Skeletal muscle tissue (tissue), 4 donors: Measurements from ENCODE around the gene RAB4A. TPM values are rescaled to one million over a fixed set of nuclear protein-coding genes. Genes with fewer than 3 reads are reported as not detected.

ENCODE experiments used
- H3K27ac ChIP-seq: one replicate; pipeline ENCODE4 v1.7.0; 2013; ENCODE audit warnings: mild to moderate bottlenecking, low read depth, low read length, inconsistent platforms
- H3K27me3 ChIP-seq, 3 donors: one replicate each; pipeline ENCODE4 v1.7.0; 2013; ENCODE audit warnings: low read length in 3 of 3; ENCODE audit not compliant: control insufficient read depth in 3 of 3, insufficient read depth in 3 of 3
- H3K36me3 ChIP-seq, 3 donors: one replicate each; pipeline ENCODE4 v1.7.0; 2013; ENCODE audit warnings: low read length in 3 of 3; ENCODE audit not compliant: control insufficient read depth in 3 of 3, insufficient read depth in 3 of 3
- H3K4me1 ChIP-seq, 3 donors: one replicate each; pipeline ENCODE4 v1.7.0; 2013; ENCODE audit warnings: low read length in 3 of 3, mild to moderate bottlenecking in 3 of 3; ENCODE audit not compliant: control insufficient read depth in 3 of 3, insufficient read depth in 3 of 3
- H3K4me3 ChIP-seq, 3 donors: one replicate each; pipeline ENCODE4 v1.7.0; 2013; ENCODE audit warnings: low read length in 3 of 3
- H3K9ac ChIP-seq, 3 donors: one replicate each; pipeline ENCODE4 v1.7.0; 2013; ENCODE audit warnings: low read length in 3 of 3, mild to moderate bottlenecking in 3 of 3, moderate library complexity in 2 of 3, low read depth in 1 of 3
- H3K9me3 ChIP-seq, 3 donors: one replicate each; pipeline ENCODE4 v1.7.0; 2013; ENCODE audit warnings: low read length in 3 of 3; ENCODE audit not compliant: control insufficient read depth in 3 of 3
- total RNA-seq: library from RNA; depleted of rRNA; stranded (reverse); fragments of >200 nt; gene quantifications from one replicate; pipeline ENCODE4 v1.2.3, GENCODE V29; 2014
- donor health status: Osteomylitis.

RAB4A gene
- total RNA-seq, 1 donor from 2014 or later, result 25.1 TPM

DNA sequence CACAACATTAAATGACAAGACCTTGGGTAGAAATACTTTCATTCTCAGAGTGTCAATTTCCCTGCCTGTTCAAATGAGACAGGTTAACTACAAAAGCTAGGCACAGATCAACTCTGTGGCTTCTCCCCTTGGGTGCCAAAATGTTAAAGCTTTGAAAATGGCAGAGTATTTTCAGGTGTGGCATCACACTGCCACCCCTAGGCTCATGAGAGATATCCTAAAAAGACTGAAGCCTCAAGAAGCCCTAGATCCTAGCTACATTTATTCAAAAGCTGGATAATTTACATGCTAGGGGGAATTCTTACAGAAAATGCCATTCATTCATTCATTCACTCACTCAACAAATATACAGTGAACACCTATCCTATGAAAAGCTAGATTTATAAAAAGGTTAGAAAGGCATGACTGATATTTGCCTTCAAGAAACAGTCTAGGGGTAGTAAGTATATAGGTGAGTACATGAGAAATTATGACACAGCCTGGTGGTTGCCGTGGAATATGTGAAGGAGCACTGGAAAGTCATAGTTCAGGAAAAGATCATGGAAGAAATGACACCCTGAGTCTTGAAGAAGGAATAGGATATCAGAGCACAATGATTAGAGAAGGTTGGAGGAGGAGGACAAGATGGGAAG, 15.9 kb upstream of the RAB4A start:
- H3K9ac ChIP-seq, result peak overlapping the region in 1 of 3 donors; percentile 16
- no peaks in the 10 kb centered on the region for H3K27me3 ChIP-seq
- H3K27ac ChIP-seq, result no peak overlapping the region
- H3K4me1 ChIP-seq, result peaks cover 0 to 5% (median 2%) of the 10 kb centered on the region in 3 donors
- no peak overlapping the region for H3K4me3 ChIP-seq
- no peaks in the 10 kb centered on the region for H3K9me3 ChIP-seq
- H3K36me3 ChIP-seq, result no peaks in the 10 kb centered on the region

DNA sequence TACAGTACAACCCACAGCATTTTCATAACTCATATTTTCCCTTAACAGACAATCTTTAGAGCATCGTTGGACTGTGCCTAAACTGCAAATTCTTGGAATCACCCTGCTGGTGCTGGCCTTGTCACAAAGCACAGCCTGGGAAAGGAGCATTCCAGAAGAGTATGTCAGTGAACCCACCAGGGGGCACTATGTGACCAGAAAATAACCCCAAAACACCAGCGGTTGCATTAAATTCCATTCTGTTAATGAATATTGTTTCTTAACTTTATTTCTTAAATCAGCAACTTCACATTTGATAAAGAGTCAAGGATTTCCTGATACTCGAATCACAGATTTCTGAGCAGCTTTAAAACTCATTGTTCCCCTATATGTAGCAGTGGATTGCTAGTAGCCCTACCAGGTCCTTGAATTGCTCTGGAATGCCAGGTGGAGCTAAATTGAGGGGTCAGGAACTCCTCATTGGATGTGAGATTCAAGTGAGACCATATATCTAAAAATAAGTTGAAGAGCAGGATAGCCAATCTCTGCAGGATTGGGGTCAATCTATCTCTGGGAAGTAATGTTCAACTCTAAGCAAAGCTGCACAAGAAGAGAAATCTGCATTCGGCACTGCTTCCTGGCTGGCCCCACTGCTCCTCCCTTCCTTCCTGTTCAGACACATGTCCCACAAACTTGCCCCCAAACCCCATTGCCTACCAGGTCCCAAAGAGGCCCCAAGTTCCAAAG, 12.7 kb upstream of the RAB4A start:
- H3K4me3 ChIP-seq, result no peak overlapping the region

DNA sequence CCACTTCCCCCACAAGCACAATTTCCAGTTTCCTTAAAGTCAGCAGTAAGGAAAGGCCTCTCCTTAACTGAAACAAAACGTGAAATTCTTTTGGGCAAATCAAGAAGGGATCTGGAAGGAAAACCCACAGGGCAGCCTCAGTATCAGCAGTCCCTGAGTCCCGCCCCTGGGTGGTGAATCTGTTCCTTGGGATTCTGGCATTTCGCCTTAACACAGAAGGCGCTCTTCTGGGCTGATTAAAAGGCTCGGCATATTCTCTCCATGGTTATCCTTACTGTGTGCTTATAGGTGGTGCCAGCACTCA, 12.2 kb upstream of the RAB4A start:
- no peak overlapping the region for H3K27ac ChIP-seq
- no peaks in the 10 kb centered on the region for H3K9me3 ChIP-seq
- no peaks in the 10 kb centered on the region for H3K27me3 ChIP-seq
- H3K36me3 ChIP-seq, result no peaks in the 10 kb centered on the region
- H3K9ac ChIP-seq, result peak overlapping the region in 1 of 3 donors; percentile 25
- no peak overlapping the region for H3K4me3 ChIP-seq
- H3K4me1 ChIP-seq, result peaks cover 0 to 5% (median 0%) of the 10 kb centered on the region in 3 donors

More for the DNA sequence above, 12.7 kb upstream of the RAB4A start:
- H3K4me1 ChIP-seq, result peaks cover 0 to 5% (median 0%) of the 10 kb centered on the region in 3 donors
- no peaks in the 10 kb centered on the region for H3K27me3 ChIP-seq
- H3K9ac ChIP-seq, result peak overlapping the region in 1 of 3 donors; percentile 10
- no peaks in the 10 kb centered on the region for H3K9me3 ChIP-seq
- H3K27ac ChIP-seq, result no peak overlapping the region
- H3K36me3 ChIP-seq, result no peaks in the 10 kb centered on the region

DNA sequence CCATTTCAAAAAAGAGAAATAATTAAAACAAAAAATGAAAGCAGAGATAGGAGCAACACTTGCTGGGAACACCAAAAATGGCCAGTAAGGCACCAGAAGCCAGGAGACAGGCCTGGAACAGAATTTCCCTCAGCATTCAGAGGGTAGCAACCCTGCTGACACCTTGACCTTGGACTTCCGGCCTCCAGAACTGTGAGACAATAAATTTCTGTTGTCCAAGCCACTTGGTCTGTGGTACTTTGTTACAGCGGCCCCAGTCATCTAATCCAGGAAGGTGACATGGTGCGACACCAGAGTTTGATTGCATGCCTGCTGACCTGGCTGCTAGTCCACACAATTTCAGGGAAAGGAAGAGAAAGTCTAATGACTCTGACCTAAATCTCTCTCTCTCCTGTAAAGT, 10.6 kb upstream of the RAB4A start:
- Histone ChIP-seq H3K9ac (no peak overlapping the region), H3K27me3 (no peaks in the 10 kb centered on the region), H3K27ac (no peak overlapping the region), H3K4me1 (peaks cover 0 to 5% (median 0%) of the 10 kb centered on the region in 3 donors), H3K36me3 (peaks cover 0 to 2% (median 0%) of the 10 kb centered on the region in 3 donors), H3K9me3 (no peaks in the 10 kb centered on the region), H3K4me3 (no peak overlapping the region)

DNA sequence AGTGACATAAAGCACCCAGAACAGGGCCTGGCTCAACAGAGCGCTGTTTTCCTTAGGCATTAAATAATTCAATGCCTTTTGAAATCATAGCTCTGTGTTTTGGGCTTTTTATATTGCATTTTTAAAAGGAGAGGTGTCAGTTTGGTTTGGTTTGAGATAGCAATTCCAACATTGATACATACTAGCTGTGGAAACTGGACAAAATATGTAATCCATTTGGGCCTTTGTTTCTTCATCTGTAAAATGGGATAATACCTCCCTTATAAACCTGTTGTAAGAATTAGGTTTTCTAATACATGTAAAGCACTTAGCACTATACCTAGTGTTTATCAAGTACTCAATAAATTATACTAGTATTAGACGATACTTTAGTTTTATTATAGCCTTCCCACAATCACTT, 8.7 kb upstream of the RAB4A start:
- Histone ChIP-seq H3K4me1 (peaks cover 0 to 5% (median 0%) of the 10 kb centered on the region in 3 donors), H3K9me3 (no peaks in the 10 kb centered on the region), H3K27me3 (no peaks in the 10 kb centered on the region), H3K36me3 (peaks cover 0 to 2% (median 0%) of the 10 kb centered on the region in 3 donors), H3K27ac (no peak overlapping the region), H3K9ac (no peak overlapping the region), H3K4me3 (no peak overlapping the region)

DNA sequence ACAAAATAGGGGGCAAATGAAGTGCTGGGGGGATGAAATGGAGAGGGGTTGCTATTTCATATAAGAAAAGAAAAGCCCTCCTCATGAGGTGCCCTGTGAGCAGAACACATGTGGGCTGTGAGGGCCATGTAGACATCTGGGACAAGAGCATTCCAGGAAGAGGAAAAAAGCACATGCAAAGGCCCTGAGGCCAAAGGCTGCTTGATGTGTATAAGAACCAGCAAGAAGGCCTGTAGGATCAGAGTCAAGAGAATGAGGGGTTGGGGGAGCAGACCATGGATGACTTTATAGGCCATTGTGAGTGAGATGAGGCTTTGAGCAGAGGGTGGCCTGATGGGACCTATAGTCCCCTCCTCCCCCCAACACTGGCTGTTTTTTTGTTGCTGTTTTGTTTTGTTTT, 7.7 kb upstream of the RAB4A start:
- no peak overlapping the region for H3K27ac ChIP-seq
- no peak overlapping the region for H3K9ac ChIP-seq
- H3K9me3 ChIP-seq, result no peaks in the 10 kb centered on the region
- peaks cover 0 to 7% (median 3%) of the 10 kb centered on the region in 3 donors for H3K4me1 ChIP-seq
- H3K4me3 ChIP-seq, result no peak overlapping the region
- peaks cover 0 to 4% (median 0%) of the 10 kb centered on the region in 3 donors for H3K36me3 ChIP-seq
- H3K27me3 ChIP-seq, result no peaks in the 10 kb centered on the region

DNA sequence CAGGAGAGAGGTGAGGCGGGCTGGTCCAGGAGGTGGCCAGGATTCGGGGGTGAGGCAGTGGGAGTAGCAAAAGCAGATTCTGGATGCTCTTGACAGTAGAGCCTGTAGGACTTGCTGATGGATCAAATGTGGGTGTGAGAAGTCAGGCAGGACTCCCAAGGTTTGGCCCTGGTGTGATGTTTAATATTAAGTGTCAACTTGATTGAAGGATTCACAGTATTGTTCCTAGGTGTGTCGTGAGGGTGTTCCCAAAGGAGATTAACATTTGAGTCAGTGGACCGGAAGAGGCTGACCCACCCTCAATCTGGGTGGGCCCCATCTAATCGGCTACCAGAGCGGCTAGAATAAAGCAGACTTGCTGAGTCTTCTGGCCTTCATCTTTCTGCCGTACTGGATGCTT, 6.8 kb upstream of the RAB4A start:
- Histone ChIP-seq H3K27ac (no peak overlapping the region), H3K36me3 (peaks cover 0 to 4% (median 0%) of the 10 kb centered on the region in 3 donors), H3K4me3 (no peak overlapping the region), H3K9ac (no peak overlapping the region), H3K9me3 (no peaks in the 10 kb centered on the region), H3K4me1 (peaks cover 0 to 10% (median 6%) of the 10 kb centered on the region in 3 donors), H3K27me3 (no peaks in the 10 kb centered on the region)

DNA sequence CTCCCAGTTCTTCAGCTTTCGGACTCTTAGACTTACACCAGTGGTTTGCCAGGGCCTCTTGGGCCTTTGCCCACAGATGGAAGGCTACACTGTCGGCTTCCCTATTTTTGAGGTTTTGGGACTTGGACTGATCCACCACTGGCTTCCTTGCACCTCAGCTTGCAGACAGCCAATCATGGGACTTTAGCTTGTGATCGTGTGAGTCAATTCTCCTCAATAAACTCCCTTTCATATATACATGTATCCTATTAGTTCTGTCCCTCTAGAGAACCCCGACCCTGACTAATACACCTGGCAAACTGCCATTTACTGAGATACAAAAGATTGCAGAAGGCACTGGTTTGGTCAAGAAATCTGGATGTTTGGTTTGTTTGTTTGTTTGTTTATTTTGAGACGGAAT, 6.4 kb upstream of the RAB4A start:
- H3K9ac ChIP-seq, result no peak overlapping the region
- peaks cover 0 to 4% (median 0%) of the 10 kb centered on the region in 3 donors for H3K36me3 ChIP-seq
- H3K4me1 ChIP-seq, result peaks cover 2 to 10% (median 9%) of the 10 kb centered on the region in 3 donors
- no peaks in the 10 kb centered on the region for H3K27me3 ChIP-seq
- H3K27ac ChIP-seq, result no peak overlapping the region
- no peaks in the 10 kb centered on the region for H3K9me3 ChIP-seq
- no peak overlapping the region for H3K4me3 ChIP-seq

DNA sequence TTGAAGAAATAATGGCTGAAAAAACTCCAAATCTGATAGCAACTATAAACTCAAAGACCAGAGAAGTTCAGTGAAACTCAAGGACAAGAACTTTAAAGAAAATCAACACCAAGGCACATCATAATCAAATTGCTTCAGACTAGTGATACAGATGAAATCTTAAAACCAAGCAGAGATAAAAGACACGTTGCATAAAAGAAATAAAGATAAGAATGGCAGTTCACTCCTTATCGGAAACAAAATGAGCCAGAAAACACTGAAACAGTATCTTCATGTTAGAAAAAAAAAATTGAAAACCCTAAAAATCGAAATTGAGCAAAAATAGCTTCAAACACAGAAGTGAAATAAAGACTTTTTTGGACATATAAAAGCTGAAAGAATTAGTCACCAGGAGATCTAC, 4.6 kb upstream of the RAB4A start:
- no peak overlapping the region for H3K27ac ChIP-seq
- H3K27me3 ChIP-seq, result no peaks in the 10 kb centered on the region
- no peak overlapping the region for H3K9ac ChIP-seq
- H3K36me3 ChIP-seq, result peaks cover 0 to 4% (median 0%) of the 10 kb centered on the region in 3 donors
- no peak overlapping the region for H3K4me3 ChIP-seq
- peaks cover 14 to 20% (median 20%) of the 10 kb centered on the region in 3 donors for H3K4me1 ChIP-seq
- no peaks in the 10 kb centered on the region for H3K9me3 ChIP-seq

DNA sequence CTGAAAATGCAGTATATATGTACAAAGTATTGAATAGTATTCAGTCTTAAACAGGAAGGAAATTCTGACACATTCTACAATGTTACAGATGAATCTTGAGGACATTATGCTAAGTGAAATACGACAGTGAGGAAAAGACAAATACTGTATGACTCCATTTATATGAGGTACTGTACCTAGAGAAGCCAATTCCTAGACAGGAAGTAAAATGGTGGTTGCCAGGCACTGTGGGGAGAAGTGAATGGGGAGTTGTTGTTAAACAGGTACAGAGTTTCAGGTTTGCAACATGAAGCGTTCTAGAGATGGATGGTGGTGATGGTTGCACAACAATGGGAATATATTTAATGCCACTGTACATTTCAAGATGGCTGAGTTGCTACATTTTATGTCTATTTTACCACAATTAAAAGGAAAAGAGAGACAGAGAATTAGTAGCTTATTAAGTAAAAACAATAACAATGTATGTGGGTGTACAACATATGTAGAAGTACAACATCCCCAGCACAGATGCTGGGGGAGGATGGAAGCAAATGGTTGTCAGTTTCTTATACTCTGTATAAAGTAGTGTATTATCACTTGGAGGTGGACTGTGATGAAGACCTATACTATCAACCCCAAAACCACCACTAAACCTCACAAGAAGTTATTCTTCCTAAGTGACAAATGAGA, 3.9 kb upstream of the RAB4A start:
- Histone ChIP-seq H3K27me3 (no peaks in the 10 kb centered on the region), H3K9me3 (no peaks in the 10 kb centered on the region), H3K36me3 (peaks cover 0 to 4% (median 0%) of the 10 kb centered on the region in 3 donors), H3K4me3 (no peak overlapping the region), H3K9ac (no peak overlapping the region), H3K27ac (no peak overlapping the region), H3K4me1 (peaks cover 17 to 26% (median 20%) of the 10 kb centered on the region in 3 donors)
